Muscle layer of colon (tissue), 2 donors: ENCODE measurements around the gene ARHGAP21.

ENCODE experiments used
- H3K27ac ChIP-seq: one replicate; pipeline ENCODE4 v1.7.0; 2013; ENCODE audit warnings: low read depth, mild to moderate bottlenecking, low read length, moderate library complexity
- H3K27me3 ChIP-seq, 2 donors: one replicate each; pipeline ENCODE4 v1.7.0; 2013; ENCODE audit warnings: low read length in 2 of 2, mild to moderate bottlenecking in 2 of 2; ENCODE audit not compliant: insufficient read depth in 2 of 2, control insufficient read depth in 1 of 2
- H3K36me3 ChIP-seq: one replicate; pipeline ENCODE4 v1.7.0; 2013; ENCODE audit warnings: mild to moderate bottlenecking, low read length; ENCODE audit not compliant: insufficient read depth
- H3K4me1 ChIP-seq: one replicate; pipeline ENCODE4 v1.7.0; 2013; ENCODE audit warnings: mild to moderate bottlenecking, low read length; ENCODE audit not compliant: insufficient read depth
- H3K4me3 ChIP-seq, 2 donors: one replicate each; pipeline ENCODE4 v1.7.0; 2013; ENCODE audit warnings: low read length in 2 of 2, low read depth in 1 of 2, mild to moderate bottlenecking in 1 of 2, moderate library complexity in 1 of 2
- H3K9ac ChIP-seq: one replicate; pipeline ENCODE4 v1.7.0; 2013; ENCODE audit warnings: low read length
- H3K9me3 ChIP-seq: one replicate; pipeline ENCODE4 v1.7.0; 2013; ENCODE audit warnings: mild to moderate bottlenecking, low read length
- donor health status: abdominal sarcoma.
- donor health status: Adenocarcinoma of cecum.

ARHGAP21 gene

GRCh38 chr10:24590697-24591457 is 132.8 kb downstream of the ARHGAP21 start:
- peaks cover 84% of the 10 kb centered on the region for H3K36me3 ChIP-seq
- no peaks in the 10 kb centered on the region for H3K9me3 ChIP-seq
- no peak overlapping the region for H3K27ac ChIP-seq
- H3K4me1 ChIP-seq = no peaks in the 10 kb centered on the region
- H3K27me3 ChIP-seq = no peaks in the 10 kb centered on the region
- no peak overlapping the region for H3K4me3 ChIP-seq
- H3K9ac ChIP-seq = no peak overlapping the region

- Histone ChIP-seq H3K27me3 (no peaks in the 10 kb centered on the region), H3K9me3 (no peaks in the 10 kb centered on the region), H3K36me3 (peaks cover 70% of the 10 kb centered on the region), H3K9ac (no peak overlapping the region), H3K4me3 (no peak overlapping the region), H3K4me1 (no peaks in the 10 kb centered on the region), H3K27ac (no peak overlapping the region)
These were observed 134.4 kb downstream of the ARHGAP21 start for GRCh38 chr10:24589265-24589664.

- Histone ChIP-seq H3K27me3 (no peaks in the 10 kb centered on the region), H3K36me3 (no peaks in the 10 kb centered on the region), H3K27ac (no peak overlapping the region), H3K9me3 (no peaks in the 10 kb centered on the region), H3K4me1 (no peaks in the 10 kb centered on the region), H3K9ac (no peak overlapping the region), H3K4me3 (no peak overlapping the region)
These were observed 143.8 kb downstream of the ARHGAP21 start for GRCh38 chr10:24579906-24580305.

GRCh38 chr10:24579448-24579847 is 144.2 kb downstream of the ARHGAP21 start:
- no peaks in the 10 kb centered on the region for H3K4me1 ChIP-seq
- H3K27me3 ChIP-seq = no peaks in the 10 kb centered on the region
- H3K36me3 ChIP-seq = no peaks in the 10 kb centered on the region
- no peak overlapping the region for H3K27ac ChIP-seq
- H3K9ac ChIP-seq = no peak overlapping the region
- H3K9me3 ChIP-seq = no peaks in the 10 kb centered on the region
- H3K4me3 ChIP-seq = no peak overlapping the region

- Histone ChIP-seq H3K36me3 (no peaks in the 10 kb centered on the region), H3K9me3 (no peaks in the 10 kb centered on the region), H3K4me1 (no peaks in the 10 kb centered on the region), H3K27me3 (no peaks in the 10 kb centered on the region), H3K4me3 (no peak overlapping the region), H3K9ac (no peak overlapping the region), H3K27ac (no peak overlapping the region)
These were observed 148.1 kb downstream of the ARHGAP21 start for GRCh38 chr10:24575481-24576002.

GRCh38 chr10:24574578-24575155 is 149.0 kb downstream of the ARHGAP21 start:
- Histone ChIP-seq H3K4me3 (no peak overlapping the region), H3K27ac (no peak overlapping the region), H3K4me1 (no peaks in the 10 kb centered on the region), H3K9me3 (no peaks in the 10 kb centered on the region), H3K9ac (no peak overlapping the region), H3K36me3 (no peaks in the 10 kb centered on the region), H3K27me3 (no peaks in the 10 kb centered on the region)

GRCh38 chr10:24574161-24574560 is 149.5 kb downstream of the ARHGAP21 start:
- no peaks in the 10 kb centered on the region for H3K36me3 ChIP-seq
- no peak overlapping the region for H3K9ac ChIP-seq
- no peaks in the 10 kb centered on the region for H3K4me1 ChIP-seq
- no peak overlapping the region for H3K4me3 ChIP-seq
- H3K9me3 ChIP-seq = no peaks in the 10 kb centered on the region
- no peak overlapping the region for H3K27ac ChIP-seq
- H3K27me3 ChIP-seq = no peaks in the 10 kb centered on the region

GRCh38 chr10:24571870-24572450 is 151.7 kb downstream of the ARHGAP21 start:
- Histone ChIP-seq H3K36me3 (no peaks in the 10 kb centered on the region), H3K27ac (no peak overlapping the region), H3K4me1 (no peaks in the 10 kb centered on the region), H3K4me3 (no peak overlapping the region), H3K9me3 (no peaks in the 10 kb centered on the region), H3K9ac (no peak overlapping the region), H3K27me3 (no peaks in the 10 kb centered on the region)

- no peaks in the 10 kb centered on the region for H3K9me3 ChIP-seq
- H3K27ac ChIP-seq = no peak overlapping the region
- no peaks in the 10 kb centered on the region for H3K27me3 ChIP-seq
- no peaks in the 10 kb centered on the region for H3K4me1 ChIP-seq
- H3K4me3 ChIP-seq = no peak overlapping the region
- no peaks in the 10 kb centered on the region for H3K36me3 ChIP-seq
- no peak overlapping the region for H3K9ac ChIP-seq
These were observed 152.8 kb downstream of the ARHGAP21 start for GRCh38 chr10:24570658-24571426.

- no peaks in the 10 kb centered on the region for H3K9me3 ChIP-seq
- H3K27me3 ChIP-seq = no peaks in the 10 kb centered on the region
- H3K4me1 ChIP-seq = no peaks in the 10 kb centered on the region
- H3K36me3 ChIP-seq = no peaks in the 10 kb centered on the region
- H3K9ac ChIP-seq = no peak overlapping the region
- H3K27ac ChIP-seq = no peak overlapping the region
- H3K4me3 ChIP-seq = no peak overlapping the region
These were observed 153.6 kb downstream of the ARHGAP21 start for GRCh38 chr10:24569828-24570657.
